BLaER1 treated with 17β-estradiol and CSF1 and Interleukin-3, amounts not matched to agents 10 nM and 100 nM (cell line): ENCODE results near the gene DDIAS.

Experiments used
- H3K27ac ChIP-seq, 11 experiments: shearing (Covaris generic); formaldehyde crosslinking; 2 replicates each; pipeline ENCODE4 v1.8.1; 2022
- H3K27me3 ChIP-seq, 11 experiments: shearing (Covaris generic); formaldehyde crosslinking; 2 replicates each; pipeline ENCODE4 v1.8.1; 2022
- H3K36me3 ChIP-seq, 11 experiments: shearing (Covaris generic); formaldehyde crosslinking; 2 replicates each; pipeline ENCODE4 v1.8.1; 2022
- H3K4me1 ChIP-seq, 10 experiments: shearing (Covaris generic); formaldehyde crosslinking; 2 replicates each; pipeline ENCODE4 v1.8.1; 2022
- H3K4me2 ChIP-seq, 11 experiments: shearing (Covaris generic); formaldehyde crosslinking; 2 replicates each; pipeline ENCODE4 v1.8.1; 2022
- H3K4me3 ChIP-seq, 10 experiments: shearing (Covaris generic); formaldehyde crosslinking; 2 replicates each; pipeline ENCODE4 v1.8.1; 2022
- H3K9ac ChIP-seq, 11 experiments: shearing (Covaris generic); formaldehyde crosslinking; 2 replicates each; pipeline ENCODE4 v1.8.1; 2022
- H3K9me3 ChIP-seq, 11 experiments: shearing (Covaris generic); formaldehyde crosslinking; replicated peaks in 1 of 11; 2 replicates each; pipeline ENCODE4 v1.8.1; 2022
- H4K20me1 ChIP-seq, 11 experiments: shearing (Covaris generic); formaldehyde crosslinking; 2 replicates each; pipeline ENCODE4 v1.8.1; 2022
- Cebpa-rat ChIP-seq, 11 experiments: shearing (Covaris generic); IDR thresholded peaks; 2 replicates each; pipeline ENCODE4 v1.8.1; 2022

The DDIAS gene

GRCh38 chr11:82898241-82898640, 3.3 kb upstream of the DDIAS start:
- Histone ChIP-seq H3K36me3 (no peaks in the 10 kb centered on the region), H3K9ac (no peak overlapping the region), H3K4me2 (peak overlapping the region; percentile 80 to 99 (median 93); a peak in 20 of 22 replicates), H3K4me3 (no peak overlapping the region), H4K20me1 (no peaks in the 10 kb centered on the region; a peak in 1 of 22 replicates), H3K4me1 (peaks cover 34 to 58% (median 44%) of the 10 kb centered on the region in 10 experiments), H3K9me3 (no peaks in the 10 kb centered on the region), H3K27ac (no peak overlapping the region), H3K27me3 (no peaks in the 10 kb centered on the region)
- no peak for TF ChIP-seq Cebpa-rat (IDR thresholded peaks at IDR 0.05)

- no peaks in the 10 kb centered on the region for H3K9me3 ChIP-seq
- no peaks in the 10 kb centered on the region; a peak in 1 of 22 replicates for H4K20me1 ChIP-seq
- TF ChIP-seq Cebpa-rat (IDR thresholded peaks at IDR 0.05): no peak
- H3K4me1 ChIP-seq: peaks cover 38 to 60% (median 45%) of the 10 kb centered on the region in 10 experiments
- peak overlapping the region; percentile 68 to 80 (median 76) for H3K4me3 ChIP-seq
- no peaks in the 10 kb centered on the region for H3K27me3 ChIP-seq
- peak overlapping the region in 4 of 11 experiments; percentile 71 to 93 (median 85); a peak in 4 of 22 replicates for H3K27ac ChIP-seq
- H3K36me3 ChIP-seq: no peaks in the 10 kb centered on the region
- H3K4me2 ChIP-seq: peak overlapping the region; percentile 80 to 99 (median 93)
- H3K9ac ChIP-seq: peak overlapping the region; percentile 71 to 93 (median 81); a peak in 18 of 22 replicates
Observed at GRCh38 chr11:82899186-82899820, 2.2 kb upstream of the DDIAS start.

GRCh38 chr11:82899957-82900276, 1.6 kb upstream of the DDIAS start:
- H3K9me3 ChIP-seq: no peaks in the 10 kb centered on the region
- H4K20me1 ChIP-seq: no peaks in the 10 kb centered on the region; a peak in 1 of 22 replicates
- H3K27me3 ChIP-seq: no peaks in the 10 kb centered on the region
- peaks cover 38 to 60% (median 45%) of the 10 kb centered on the region in 10 experiments for H3K4me1 ChIP-seq
- H3K4me2 ChIP-seq: peak overlapping the region; percentile 80 to 99 (median 93)
- H3K27ac ChIP-seq: peak overlapping the region; percentile 70 to 93 (median 77)
- no peaks in the 10 kb centered on the region for H3K36me3 ChIP-seq
- no peak for TF ChIP-seq Cebpa-rat (IDR thresholded peaks at IDR 0.05)
- peak overlapping the region; percentile 71 to 93 (median 81) for H3K9ac ChIP-seq
- peak overlapping the region; percentile 68 to 80 (median 76) for H3K4me3 ChIP-seq

- peak within 1 kb of the TSS; percentile 70 to 93 (median 77) for H3K27ac ChIP-seq
- H4K20me1 ChIP-seq: peaks cover 0 to under 1% (median 0%) of the 10 kb centered on the region in 11 experiments; a peak in 2 of 22 replicates
- H3K36me3 ChIP-seq: no peaks in the 10 kb centered on the region
- peak within 1 kb of the TSS; percentile 80 to 99 (median 93) for H3K4me2 ChIP-seq
- H3K4me3 ChIP-seq: peak within 1 kb of the TSS; percentile 68 to 80 (median 76)
- H3K9me3 ChIP-seq: no peaks in the 10 kb centered on the region
- H3K4me1 ChIP-seq: peaks cover 38 to 56% (median 44%) of the 10 kb centered on the region in 10 experiments
- peak within 1 kb of the TSS; percentile 71 to 93 (median 81) for H3K9ac ChIP-seq
- peak; percentile 32 to 72 (median 49); a peak in 8 of 22 replicates for TF ChIP-seq Cebpa-rat (IDR thresholded peaks at IDR 0.05)
- H3K27me3 ChIP-seq: no peaks in the 10 kb centered on the region
Observed at GRCh38 chr11:82900277-82901164, 1.0 kb upstream of the DDIAS start, which contains the start of gene PRCP. TSS of gene PRCP (minus strand) at chr11:82900430. CDS start at chr11:82900402, 28 bp downstream.

DNA sequence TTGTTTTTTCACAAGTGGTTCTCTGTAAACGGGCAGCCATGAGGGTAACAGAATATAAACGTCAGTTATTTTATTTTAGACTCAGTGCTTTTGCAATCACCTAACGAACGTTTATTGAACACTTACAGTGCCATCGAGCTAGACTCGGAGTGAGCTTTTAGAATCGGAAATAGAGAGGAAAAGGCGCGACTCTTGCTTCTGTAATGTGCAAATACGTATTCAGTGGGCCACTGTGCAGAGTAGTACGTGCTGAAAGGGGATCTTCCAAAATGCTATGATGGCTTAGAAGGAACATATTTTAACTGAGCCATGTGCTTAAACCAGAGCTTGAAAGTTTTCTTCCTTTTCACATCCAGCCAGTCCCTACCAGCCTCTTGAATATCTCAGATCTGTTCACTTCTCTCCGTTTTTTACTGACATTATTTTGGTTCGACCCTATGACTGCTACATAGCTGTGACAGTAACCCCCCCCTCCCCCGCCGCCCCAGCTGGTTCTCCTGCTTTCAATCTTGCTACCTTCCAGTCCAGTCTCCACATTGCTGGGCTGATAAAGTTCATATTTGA, 468 bp downstream of the DDIAS start:
- H3K9ac ChIP-seq: peak overlapping the region in 10 of 11 experiments; percentile 71 to 93 (median 80); a peak in 20 of 22 replicates
- H3K27ac ChIP-seq: peak overlapping the region in 9 of 11 experiments; percentile 70 to 88 (median 73); a peak in 18 of 22 replicates

GRCh38 chr11:82902880-82903279, 1.3 kb downstream of the DDIAS start:
- Histone ChIP-seq H3K9ac (peak overlapping the region in 4 of 11 experiments; percentile 79 to 81 (median 80); a peak in 2 of 22 replicates), H3K36me3 (no peaks in the 10 kb centered on the region; a peak in 1 of 22 replicates), H3K27me3 (no peaks in the 10 kb centered on the region), H3K9me3 (no peaks in the 10 kb centered on the region), H3K27ac (no peak overlapping the region), H3K4me2 (peak overlapping the region in 9 of 11 experiments; percentile 84 to 99 (median 93); a peak in 16 of 22 replicates), H3K4me3 (peak overlapping the region in 6 of 10 experiments; percentile 70 to 79 (median 76); a peak in 5 of 20 replicates), H3K4me1 (peaks cover 29 to 44% (median 39%) of the 10 kb centered on the region in 10 experiments), H4K20me1 (peaks cover 0 to 7% (median 0%) of the 10 kb centered on the region in 11 experiments; a peak in 3 of 22 replicates)
- no peak for TF ChIP-seq Cebpa-rat (IDR thresholded peaks at IDR 0.05)

More for the DNA sequence above, 468 bp downstream of the DDIAS start:
- Histone ChIP-seq H3K4me3 (peak overlapping the region; percentile 68 to 80 (median 76)), H3K4me2 (peak overlapping the region; percentile 80 to 99 (median 93)), H3K9me3 (no peaks in the 10 kb centered on the region), H3K4me1 (peaks cover 35 to 45% (median 41%) of the 10 kb centered on the region in 10 experiments), H3K36me3 (no peaks in the 10 kb centered on the region), H3K27me3 (no peaks in the 10 kb centered on the region), H4K20me1 (peaks cover 0 to 4% (median 0%) of the 10 kb centered on the region in 11 experiments; a peak in 1 of 22 replicates)
- no peak for TF ChIP-seq Cebpa-rat (IDR thresholded peaks at IDR 0.05)

- Histone ChIP-seq H3K4me1 (peaks cover 18 to 34% (median 28%) of the 10 kb centered on the region in 10 experiments), H4K20me1 (peaks cover 0 to 10% (median 0%) of the 10 kb centered on the region in 11 experiments; a peak in 3 of 22 replicates), H3K27me3 (no peaks in the 10 kb centered on the region), H3K9me3 (no peaks in the 10 kb centered on the region), H3K9ac (peak overlapping the region in 1 of 11 experiments; percentile 32; a peak in 1 of 22 replicates), H3K36me3 (no peaks in the 10 kb centered on the region; a peak in 1 of 22 replicates), H3K4me2 (no peak overlapping the region; a peak in 1 of 22 replicates), H3K27ac (no peak overlapping the region), H3K4me3 (no peak overlapping the region)
- no peak for TF ChIP-seq Cebpa-rat (IDR thresholded peaks at IDR 0.05)
Observed at GRCh38 chr11:82903843-82904586, 2.5 kb downstream of the DDIAS start.

DNA sequence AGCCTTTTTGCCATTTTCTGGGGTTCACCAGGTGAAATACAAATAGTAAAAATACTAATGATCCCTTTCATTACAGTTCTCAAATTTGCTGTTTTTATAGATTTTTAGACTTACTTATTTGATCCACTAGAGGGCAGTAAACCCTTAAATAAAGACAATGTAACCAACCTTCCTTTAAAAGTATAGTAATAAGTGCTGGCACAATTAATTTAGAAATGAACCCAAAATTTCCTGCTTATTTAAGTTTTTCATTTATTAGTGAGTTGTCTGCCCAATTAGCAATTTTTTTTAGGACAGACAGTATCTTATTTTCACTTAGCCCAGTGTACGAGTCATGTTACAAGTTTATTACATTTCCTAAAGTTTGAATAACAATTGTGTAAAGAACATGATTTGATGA, 4.7 kb downstream of the DDIAS start:
- Histone ChIP-seq H3K9ac (no peak overlapping the region), H3K9me3 (peaks cover 0 to 9% (median 8%) of the 10 kb centered on the region in 11 experiments; a peak in 20 of 22 replicates), H3K27me3 (no peaks in the 10 kb centered on the region), H3K27ac (no peak overlapping the region), H3K4me1 (peaks cover 9 to 17% (median 14%) of the 10 kb centered on the region in 10 experiments), H3K4me2 (no peak overlapping the region), H3K36me3 (peaks cover 0 to 12% (median 8%) of the 10 kb centered on the region in 11 experiments; a peak in 18 of 22 replicates), H4K20me1 (peaks cover 0 to 10% (median 0%) of the 10 kb centered on the region in 11 experiments; a peak in 3 of 22 replicates), H3K4me3 (no peak overlapping the region)
- TF ChIP-seq Cebpa-rat (IDR thresholded peaks at IDR 0.05): no peak
